Endothelial cell of umbilical vein (primary cell): Measurements from ENCODE around the gene ZNF556. TPM values are rescaled to one million over a fixed set of nuclear protein-coding genes. Genes with fewer than 3 reads are reported as not detected.

ENCODE experiments used
- BruUV-seq: library from RNA; stranded (reverse); fragments of 400-500 nt; replicated peaks from 2 replicates; lab custom pipeline; 2021; lab: Mats Ljungman, UMichigan
- CTCF ChIA-PET: fragments of 300-600, 350-600 bp; sonication (Branson Sonifier 250); formaldehyde crosslinking; loops from one replicate; lab custom pipeline; 2021; ENCODE audit warnings: antibody characterized with exemption, inconsistent platforms; lab: Charles Lee
- POLR2A ChIA-PET: fragments of 300-600, 350-600 bp; sonication (Branson Sonifier 250); formaldehyde crosslinking; loops from one replicate; lab custom pipeline; 2021; ENCODE audit warnings: antibody characterized with exemption, inconsistent platforms; lab: Charles Lee
- DNase-seq: peaks from one replicate; pipeline ENCODE4 v3.0.0-alpha.2; 2011; ENCODE audit warnings: low read depth, low spot score
- FAIRE-seq: peaks from 2 replicates; lab custom pipeline; 2011; peaks lifted over from hg19 to GRCh38; lab: Jason Lieb, UNC
- H2AFZ ChIP-seq: 2 replicates; pipeline ENCODE4 v1.6.0; 2012; ENCODE audit warnings: low read depth, low read length, control low read depth, inconsistent platforms
- H3K27ac ChIP-seq: 2 replicates; pipeline ENCODE4 v1.5.1; 2011; ENCODE audit warnings: low read depth, mild to moderate bottlenecking, control low read depth, low read length, moderate library complexity; ENCODE audit not compliant: insufficient read depth
- H3K27me3 ChIP-seq, 2 experiments: 2 replicates each; pipeline versions ENCODE4 v1.6.0 to v1.6.1; 2011; ENCODE audit warnings: low read length in 2 of 2, mixed read lengths in 1 of 2; ENCODE audit not compliant: control insufficient read depth in 2 of 2, insufficient read depth in 2 of 2
- H3K36me3 ChIP-seq, 2 experiments: 2 replicates in 1 of 2; 3 replicates in 1 of 2; pipeline ENCODE4 v1.5.1; 2011; ENCODE audit warnings: low read length in 2 of 2, mild to moderate bottlenecking in 1 of 2, moderate library complexity in 1 of 2; ENCODE audit not compliant: control insufficient read depth in 2 of 2, insufficient read depth in 2 of 2; ENCODE audit errors: extremely low read depth in 1 of 2
- H3K4me1 ChIP-seq: 3 replicates; pipeline ENCODE4 v1.5.1; 2011; ENCODE audit warnings: mild to moderate bottlenecking, low read length; ENCODE audit not compliant: control insufficient read depth, insufficient read depth; ENCODE audit errors: extremely low read depth
- H3K4me2 ChIP-seq: 2 replicates; pipeline ENCODE4 v1.6.1; 2011; ENCODE audit warnings: low read length, control low read depth, mixed read lengths; ENCODE audit not compliant: insufficient read depth
- H3K4me3 ChIP-seq, 3 experiments: fragments of 200-600 bp in 1 of 3; sonication (generic), shearing (Covaris generic) in 1 of 3; replicated peaks in 1 of 3; 2 replicates each; pipeline ENCODE4 v1.5.1; 2011 to 2016; ENCODE audit warnings: control low read depth in 3 of 3, low read length in 3 of 3, mild to moderate bottlenecking in 2 of 3, inconsistent platforms in 1 of 3, low read depth in 1 of 3, moderate library complexity in 1 of 3; ENCODE audit not compliant: insufficient read depth in 1 of 3
- H3K79me2 ChIP-seq: 2 replicates; pipeline ENCODE4 v1.6.0; 2012; ENCODE audit warnings: low read length, inconsistent platforms; ENCODE audit not compliant: control insufficient read depth, insufficient read depth
- H3K9ac ChIP-seq: replicated peaks from 2 replicates; pipeline ENCODE3; 2011; ENCODE audit warnings: low read length, control low read depth; ENCODE audit not compliant: insufficient read depth; ENCODE audit errors: extremely low read depth
- H3K9me1 ChIP-seq: replicated peaks from 3 replicates; pipeline ENCODE4 v1.6.0; 2011; ENCODE audit warnings: mild to moderate bottlenecking, low read length; ENCODE audit not compliant: control insufficient read depth, insufficient read depth; ENCODE audit errors: extremely low read depth
- H3K9me3 ChIP-seq: replicated peaks from 2 replicates; pipeline ENCODE4 v1.5.1; 2012; ENCODE audit warnings: low read length, inconsistent platforms; ENCODE audit not compliant: control insufficient read depth, insufficient read depth
- H4K20me1 ChIP-seq: replicated peaks from 2 replicates; pipeline ENCODE3; 2011; ENCODE audit warnings: mild to moderate bottlenecking, low read length; ENCODE audit not compliant: control insufficient read depth, insufficient read depth; ENCODE audit errors: extremely low read depth
- CTCF ChIP-seq, 2 donors: IDR thresholded peaks; 1 replicate in 1 of 2; 2 replicates in 1 of 2; pipeline ENCODE4 v1.5.1; 2011; ENCODE audit warnings: low read length in 2 of 2, mild to moderate bottlenecking in 2 of 2, moderate library complexity in 2 of 2, control low read depth in 1 of 2, inconsistent platforms in 1 of 2, low read depth in 1 of 2; ENCODE audit not compliant: insufficient read depth in 1 of 2; ENCODE audit errors: extremely low read depth in 1 of 2
- EZH2 ChIP-seq: IDR thresholded peaks from 2 replicates; pipeline ENCODE4 v1.6.1; 2012; ENCODE audit warnings: borderline replicate concordance, low read depth, mild to moderate bottlenecking, moderate library complexity, low read length, inconsistent platforms; ENCODE audit not compliant: severe bottlenecking
- FOS ChIP-seq: IDR thresholded peaks from 2 replicates; pipeline ENCODE4 v1.6.1; 2011; ENCODE audit warnings: mild to moderate bottlenecking, low read length, moderate library complexity, borderline replicate concordance; ENCODE audit not compliant: insufficient read depth
- GATA2 ChIP-seq: IDR thresholded peaks from 2 replicates; pipeline ENCODE4 v1.7.0; 2011; ENCODE audit warnings: low read depth, mild to moderate bottlenecking, moderate library complexity, mixed read lengths, low read length; ENCODE audit not compliant: insufficient read length, insufficient read depth
- JUN ChIP-seq: IDR thresholded peaks from 2 replicates; pipeline ENCODE4 v1.6.1; 2011; ENCODE audit warnings: borderline replicate concordance, low read depth; ENCODE audit not compliant: insufficient read length, insufficient read depth
- MAX ChIP-seq: IDR thresholded peaks from 2 replicates; pipeline ENCODE4 v1.6.1; 2011; ENCODE audit not compliant: insufficient read depth, insufficient read length
- MYC ChIP-seq: IDR thresholded peaks from one replicate; pipeline ENCODE4 v1.6.1; 2011; ENCODE audit warnings: mild to moderate bottlenecking, low read depth, low read length
- POLR2A ChIP-seq: IDR thresholded peaks from 2 replicates; pipeline ENCODE4 v1.6.1; 2012; ENCODE audit warnings: low read depth, mild to moderate bottlenecking, control low read depth, low read length
- POLR2AphosphoS5 ChIP-seq: IDR thresholded peaks from 2 replicates; pipeline ENCODE4 v1.6.1; 2012; ENCODE audit warnings: low read depth, mild to moderate bottlenecking, control low read depth, low read length, moderate library complexity; ENCODE audit not compliant: insufficient read depth
- dilution Hi-C: fragments of 300-500 bp; cut with MboI; formaldehyde crosslinking; loops from one replicate; pipeline ENCODE4 v1.15.0; 2019; ENCODE audit warnings: low sequenced_read_pairs; ENCODE audit not compliant: extremely low pct_ligation_motif_present
- intact Hi-C: fragments of 100-400 bp; cut with micrococcal nuclease; formaldehyde crosslinking; loops from one replicate; pipeline ENCODE4 v1.10.0; 2022
- polyA plus RNA-seq, 4 experiments: library from polyadenylated mRNA; depleted of rRNA in 3 of 4; stranded (reverse) in 3 of 4; unstranded in 1 of 4; fragments of >200 nt; gene quantifications; 2 replicates each; pipeline versions ENCODE4 v1.2.1 to v1.2.3, GENCODE V29; 2011 to 2012; ENCODE audit warnings: missing spikeins in 1 of 4
- total RNA-seq: library from RNA; stranded (reverse); gene quantifications from 2 replicates; pipeline ENCODE4 v1.2.3, GENCODE V29; 2021

The ZNF556 gene
- total and polyA plus RNA-seq, 2 donors (not counting 3 experiments of a cell fraction or from before 2014, with no cell fraction given), result 0.01 TPM; not detected in 1

- dilution Hi-C loops, result no loop called here
- no TSS peak for BruUV-seq
- no peak overlapping the region for H3K4me2 ChIP-seq
Observed at GRCh38 chr19:2834294-2834871, 32.8 kb upstream of the ZNF556 start.

GRCh38 chr19:2837430-2837829, 29.7 kb upstream of the ZNF556 start:
- Histone ChIP-seq H3K27ac (no peak overlapping the region), H3K4me2 (no peak overlapping the region), H3K79me2 (peaks cover 4% of the 10 kb centered on the region), H4K20me1 (no peaks in the 10 kb centered on the region), H3K9ac (no peak overlapping the region), H2AFZ (no peak overlapping the region), H3K9me1 (no peaks in the 10 kb centered on the region), H3K36me3 (no peaks in the 10 kb centered on the region), H3K27me3 (no peaks in the 10 kb centered on the region), H3K4me3 (no peak overlapping the region), H3K9me3 (peaks cover 10% of the 10 kb centered on the region), H3K4me1 (peaks cover 4% of the 10 kb centered on the region)
- intact Hi-C loops (no loop called here), dilution Hi-C loops (no loop called here)
- TF ChIP-seq CTCF (IDR thresholded peaks at IDR 0.05; ENCODE audit: extremely low read depth in 1 of 2, insufficient read depth in 1 of 2, low read depth in 1 of 2, low read length in 2 of 2) (no peak), JUN (no peak), FOS (no peak), POLR2A (no peak), POLR2AphosphoS5 (no peak), GATA2 (no peak), EZH2 (no peak), MYC (no peak), MAX (no peak)
- FAIRE-seq (no peak), DNase-seq (no peak)
- BruUV-seq, result no TSS peak
- POLR2A ChIA-PET, result no interaction called here
- CTCF ChIA-PET, result no interaction called here

More at GRCh38 chr19:2834294-2834871, 32.8 kb upstream of the ZNF556 start:
- H3K36me3 ChIP-seq, result no peaks in the 10 kb centered on the region
- FAIRE-seq, result no peak
- no peak overlapping the region for H3K4me3 ChIP-seq
- H3K27me3 ChIP-seq, result no peaks in the 10 kb centered on the region
- no peak for DNase-seq
- H3K9ac ChIP-seq, result no peak overlapping the region
- no peak for TF ChIP-seq POLR2AphosphoS5
- no peak overlapping the region for H3K27ac ChIP-seq
- H3K9me1 ChIP-seq, result no peaks in the 10 kb centered on the region
- no peak overlapping the region for H2AFZ ChIP-seq
- no peaks in the 10 kb centered on the region for H4K20me1 ChIP-seq
- no peaks in the 10 kb centered on the region for H3K4me1 ChIP-seq
- H3K79me2 ChIP-seq, result no peaks in the 10 kb centered on the region
- POLR2A ChIA-PET, result no interaction called here
- CTCF ChIA-PET, result no interaction called here
- intact Hi-C loops, result no loop called here
- H3K9me3 ChIP-seq, result peaks cover 10% of the 10 kb centered on the region
